ENCODE data around the gene CAPN10. TPM values are rescaled to one million over a fixed set of nuclear protein-coding genes. Genes with fewer than 3 reads are reported as not detected.

The CAPN10 gene
- total RNA-seq, 1 experiment from 2014 or later: 27.8 TPM

GRCh38 chr2:240558236-240558761 lies 28.2 kb upstream of the CAPN10 start:
- peaks cover 22% of the 10 kb centered on the region for H3K36me3 Mint-ChIP-seq (ENCODE audit: insufficient read depth, unreplicated experiment)
- H3K27me3 Mint-ChIP-seq (ENCODE audit: insufficient read depth, unreplicated experiment): no peaks in the 10 kb centered on the region
- CTCF ChIA-PET: no interaction called here
- POLR2A ChIA-PET: no interaction called here
- no peak overlapping the region for H3K4me3 Mint-ChIP-seq (ENCODE audit: unreplicated experiment)
- no peak for TF ChIP-seq CTCF (IDR thresholded peaks at IDR 0.05; ENCODE audit: insufficient read depth in 1 of 2, low read depth in 1 of 2, low read length in 1 of 2, severe bottlenecking in 1 of 2, unreplicated experiment in 1 of 2)
- no peak for DNase-seq
- no TSS peak for BruUV-seq (replicated peaks)
- H3K9me3 Mint-ChIP-seq (ENCODE audit: unreplicated experiment): no peaks in the 10 kb centered on the region
- Histone ChIP-seq H3K4me1 (peaks cover 6% of the 10 kb centered on the region; the same call in 1 of the 2 replicates), H3K9me3 (no peaks in the 10 kb centered on the region), H3K4me3 (ENCODE audit: low read depth, low read length) (no peak overlapping the region), H3K27me3 (replicated peaks; ENCODE audit: control insufficient read depth, insufficient read depth, low read length) (no peaks in the 10 kb centered on the region), H3K36me3 (ENCODE audit: control insufficient read depth, insufficient read depth, low read length) (no peaks in the 10 kb centered on the region)
- intact Hi-C loops (cut with micrococcal nuclease; ENCODE audit: unreplicated experiment): no loop called here
- peaks cover 7% of the 10 kb centered on the region for H3K4me1 Mint-ChIP-seq (ENCODE audit: low read depth, unreplicated experiment)
- no peak overlapping the region for H3K27ac Mint-ChIP-seq (ENCODE audit: unreplicated experiment)

GRCh38 chr2:240559286-240559685 lies 27.2 kb upstream of the CAPN10 start:
- no TSS peak for BruUV-seq (replicated peaks)
- Mint-ChIP-seq H3K36me3 (ENCODE audit: insufficient read depth, unreplicated experiment) (peaks cover 26% of the 10 kb centered on the region), H3K4me1 (ENCODE audit: low read depth, unreplicated experiment) (peaks cover 8% of the 10 kb centered on the region), H3K27ac (ENCODE audit: unreplicated experiment) (no peak overlapping the region), H3K9me3 (ENCODE audit: unreplicated experiment) (no peaks in the 10 kb centered on the region), H3K4me3 (ENCODE audit: unreplicated experiment) (peak overlapping the region; percentile 78), H3K27me3 (ENCODE audit: insufficient read depth, unreplicated experiment) (no peaks in the 10 kb centered on the region)
- Histone ChIP-seq H3K27me3 (replicated peaks; ENCODE audit: control insufficient read depth, insufficient read depth, low read length) (no peaks in the 10 kb centered on the region), H3K36me3 (ENCODE audit: control insufficient read depth, insufficient read depth, low read length) (no peaks in the 10 kb centered on the region), H3K4me1 (peaks cover 6% of the 10 kb centered on the region; the same call in 1 of the 2 replicates), H3K4me3 (ENCODE audit: low read depth, low read length) (peak overlapping the region; percentile 84), H3K9me3 (no peaks in the 10 kb centered on the region)
- ChIA-PET POLR2A (no interaction called here), CTCF (interaction anchor here (0.8 kb wide), 1 partner anchor 21 kb away, joined by 3 read pairs; no protein-coding TSS in a partner anchor)
- intact Hi-C loops (cut with micrococcal nuclease; ENCODE audit: unreplicated experiment): no loop called here
- DNase-seq: no peak
- no peak for TF ChIP-seq CTCF (IDR thresholded peaks at IDR 0.05; ENCODE audit: insufficient read depth in 1 of 2, low read depth in 1 of 2, low read length in 1 of 2, severe bottlenecking in 1 of 2, unreplicated experiment in 1 of 2)

- peak within 1 kb of the TSS; percentile 84 for H3K4me3 ChIP-seq (ENCODE audit: low read depth, low read length)
- H3K9me3 ChIP-seq: no peaks in the 10 kb centered on the region
- H3K36me3 ChIP-seq (ENCODE audit: control insufficient read depth, insufficient read depth, low read length): no peaks in the 10 kb centered on the region
- H3K36me3 Mint-ChIP-seq (ENCODE audit: insufficient read depth, unreplicated experiment): peaks cover 26% of the 10 kb centered on the region
- no peak for TF ChIP-seq CTCF (IDR thresholded peaks at IDR 0.05; ENCODE audit: insufficient read depth in 1 of 2, low read depth in 1 of 2, low read length in 1 of 2, severe bottlenecking in 1 of 2, unreplicated experiment in 1 of 2)
- BruUV-seq (replicated peaks): no TSS peak
- H3K27me3 Mint-ChIP-seq (ENCODE audit: insufficient read depth, unreplicated experiment): no peaks in the 10 kb centered on the region
- H3K27me3 ChIP-seq (replicated peaks; ENCODE audit: control insufficient read depth, insufficient read depth, low read length): no peaks in the 10 kb centered on the region
- H3K27ac Mint-ChIP-seq (ENCODE audit: unreplicated experiment): peak within 1 kb of the TSS; percentile 74
- DNase-seq: peak; percentile 82 to 87
- H3K4me1 Mint-ChIP-seq (ENCODE audit: low read depth, unreplicated experiment): peaks cover 16% of the 10 kb centered on the region
- peak within 1 kb of the TSS; percentile 78 for H3K4me3 Mint-ChIP-seq (ENCODE audit: unreplicated experiment)
- ChIA-PET CTCF (interaction anchor here (1.0 kb wide), 2 partner anchors 26 to 46 kb away, joined by 3 read pairs; partner anchors contain the start of gene CAPN10), POLR2A (interaction anchor here (0.6 to 1.5 kb wide), 2 partner anchors 26 to 106 kb away, joined by 3 to 5 read pairs; partner anchors contain the start of gene CAPN10)
- no peaks in the 10 kb centered on the region for H3K9me3 Mint-ChIP-seq (ENCODE audit: unreplicated experiment)
- intact Hi-C loops (cut with micrococcal nuclease; ENCODE audit: unreplicated experiment): no loop called here
- peaks cover 9% of the 10 kb centered on the region for H3K4me1 ChIP-seq
Observed at GRCh38 chr2:240560084-240560479, 26.5 kb upstream of the CAPN10 start, which contains the start of gene DUSP28. DUSP28 (plus strand) TSS chr2:240560357; CDS start chr2:240560685, 328 bp downstream.
